Left lung (tissue), 10 donors: ENCODE results near the gene IMPG1. TPM values are rescaled to one million over a fixed set of nuclear protein-coding genes. Genes with fewer than 3 reads are reported as not detected.

Experiments
- ATAC-seq: fragments of 200-7000 bp; cut with Tn5 transposase; one replicate; pipeline ENCODE4 v1.9.1; 2020; ENCODE audit warnings: moderate library complexity
- DNase-seq, 4 donors: peaks; one replicate each; pipeline ENCODE4 v3.0.0-alpha.2; 2013 to 2020
- H3K27ac ChIP-seq, 2 donors: fragments of 200-600 bp; sonication (generic) in 1 of 2; one replicate each; pipeline versions ENCODE4 v1.5.0 to v1.8.0; 2020 to 2021
- H3K27me3 ChIP-seq, 2 donors: fragments of 200-600 bp; sonication (generic) in 1 of 2; one replicate each; pipeline versions ENCODE4 v1.5.0 to v1.8.0; 2020 to 2021
- H3K36me3 ChIP-seq, 2 donors: fragments of 200-600 bp; sonication (generic) in 1 of 2; one replicate each; pipeline versions ENCODE4 v1.5.0 to v1.8.0; 2020 to 2021
- H3K4me1 ChIP-seq, 2 donors: fragments of 200-600 bp; one replicate each; pipeline ENCODE4 v1.8.0; 2021
- H3K4me3 ChIP-seq, 2 donors: fragments of 200-600 bp; sonication (generic) in 1 of 2; one replicate each; pipeline versions ENCODE4 v1.5.0 to v1.8.0; 2020 to 2021; ENCODE audit warnings: mild to moderate bottlenecking in 1 of 2
- H3K9me3 ChIP-seq, 2 donors: fragments of 200-600 bp; sonication (generic) in 1 of 2; one replicate each; pipeline versions ENCODE4 v1.5.0 to v1.8.0; 2020 to 2021
- intact Hi-C, 2 donors: fragments of 100-400 bp; cut with DNase I; formaldehyde crosslinking; loops; one replicate each; pipeline versions ENCODE4 v1.11.2 to v1.14.2; 2022
- polyA plus RNA-seq, 6 donors: library from polyadenylated mRNA; unstranded; fragments of 120-200 nt; gene quantifications; one replicate each; pipeline ENCODE4 v1.2.1, GENCODE V29; 2013; ENCODE audit not compliant: insufficient read length in 6 of 6
- total RNA-seq, 2 donors: library from RNA; stranded (reverse); fragmentation: NEBNext Ultra II Directional; extraction: Animal tissue kit (Norgen Biotek cat#: 25700); gene quantifications; one replicate each; pipeline ENCODE4 v1.2.1, GENCODE V29; 2021
- TF ChIP-seq, protein P1 (sequence below), 2 donors: fragments of 200-600 bp; sonication (generic) in 1 of 2; IDR thresholded peaks; one replicate each; pipeline versions ENCODE4 v1.5.0 to v1.8.0; 2021; ENCODE audit warnings: antibody characterized with exemption in 2 of 2
- donor health status: DM: no; HTN: yes; CAD: no.
- donor health status: DM: no; HTN: no; CAD: no.

Gene IMPG1
- total and polyA plus RNA-seq, 8 donors = 0.66 to 2.2 (median 1.2) TPM; not detected in 2

GRCh38 chr6:76043690-76044089, 28.8 kb downstream of the IMPG1 start:
- no peaks in the 10 kb centered on the region for H3K36me3 ChIP-seq
- no peaks in the 10 kb centered on the region for H3K4me1 ChIP-seq
- no peaks in the 10 kb centered on the region for H3K27me3 ChIP-seq
- H3K9me3 ChIP-seq = peaks cover 0 to 2% of the 10 kb centered on the region in 2 donors
- no peak overlapping the region for H3K4me3 ChIP-seq
- no peak overlapping the region for H3K27ac ChIP-seq
- TF ChIP-seq, protein P1, sequence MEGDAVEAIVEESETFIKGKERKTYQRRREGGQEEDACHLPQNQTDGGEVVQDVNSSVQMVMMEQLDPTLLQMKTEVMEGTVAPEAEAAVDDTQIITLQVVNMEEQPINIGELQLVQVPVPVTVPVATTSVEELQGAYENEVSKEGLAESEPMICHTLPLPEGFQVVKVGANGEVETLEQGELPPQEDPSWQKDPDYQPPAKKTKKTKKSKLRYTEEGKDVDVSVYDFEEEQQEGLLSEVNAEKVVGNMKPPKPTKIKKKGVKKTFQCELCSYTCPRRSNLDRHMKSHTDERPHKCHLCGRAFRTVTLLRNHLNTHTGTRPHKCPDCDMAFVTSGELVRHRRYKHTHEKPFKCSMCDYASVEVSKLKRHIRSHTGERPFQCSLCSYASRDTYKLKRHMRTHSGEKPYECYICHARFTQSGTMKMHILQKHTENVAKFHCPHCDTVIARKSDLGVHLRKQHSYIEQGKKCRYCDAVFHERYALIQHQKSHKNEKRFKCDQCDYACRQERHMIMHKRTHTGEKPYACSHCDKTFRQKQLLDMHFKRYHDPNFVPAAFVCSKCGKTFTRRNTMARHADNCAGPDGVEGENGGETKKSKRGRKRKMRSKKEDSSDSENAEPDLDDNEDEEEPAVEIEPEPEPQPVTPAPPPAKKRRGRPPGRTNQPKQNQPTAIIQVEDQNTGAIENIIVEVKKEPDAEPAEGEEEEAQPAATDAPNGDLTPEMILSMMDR (IDR thresholded peaks at IDR 0.05) = no peak
- ATAC-seq = no peak
- intact Hi-C loops = no loop called here
- no peak for DNase-seq

GRCh38 chr6:76035713-76036112, 36.7 kb downstream of the IMPG1 start:
- ATAC-seq (no peak), DNase-seq (no peak)
- no peaks in the 10 kb centered on the region for H3K36me3 ChIP-seq
- intact Hi-C loops = no loop called here
- no peaks in the 10 kb centered on the region for H3K27me3 ChIP-seq
- H3K9me3 ChIP-seq = peaks cover 0 to 6% of the 10 kb centered on the region in 2 donors
- TF ChIP-seq, protein P1 (IDR thresholded peaks at IDR 0.05) = no peak
- no peaks in the 10 kb centered on the region for H3K4me1 ChIP-seq
- no peak overlapping the region for H3K27ac ChIP-seq
- no peak overlapping the region for H3K4me3 ChIP-seq

- Histone ChIP-seq H3K9me3 (peaks cover 0 to 76% of the 10 kb centered on the region in 2 donors), H3K36me3 (no peaks in the 10 kb centered on the region), H3K4me1 (no peaks in the 10 kb centered on the region), H3K4me3 (no peak overlapping the region), H3K27ac (no peak overlapping the region), H3K27me3 (no peaks in the 10 kb centered on the region)
- ATAC-seq (no peak), DNase-seq (no peak)
- intact Hi-C loops = no loop called here
- TF ChIP-seq, protein P1 (IDR thresholded peaks at IDR 0.05) = no peak
These were observed 46.4 kb downstream of the IMPG1 start for GRCh38 chr6:76026101-76026500.

GRCh38 chr6:76014626-76015530, 57.6 kb downstream of the IMPG1 start:
- no peak for DNase-seq
- H3K27me3 ChIP-seq = no peaks in the 10 kb centered on the region
- intact Hi-C loops = no loop called here
- TF ChIP-seq, protein P1 (IDR thresholded peaks at IDR 0.05) = no peak
- ATAC-seq = no peak
- no peaks in the 10 kb centered on the region for H3K36me3 ChIP-seq
- H3K9me3 ChIP-seq = peaks cover 0 to 4% of the 10 kb centered on the region in 2 donors
- H3K27ac ChIP-seq = no peak overlapping the region
- H3K4me3 ChIP-seq = no peak overlapping the region
- H3K4me1 ChIP-seq = no peaks in the 10 kb centered on the region

DNA sequence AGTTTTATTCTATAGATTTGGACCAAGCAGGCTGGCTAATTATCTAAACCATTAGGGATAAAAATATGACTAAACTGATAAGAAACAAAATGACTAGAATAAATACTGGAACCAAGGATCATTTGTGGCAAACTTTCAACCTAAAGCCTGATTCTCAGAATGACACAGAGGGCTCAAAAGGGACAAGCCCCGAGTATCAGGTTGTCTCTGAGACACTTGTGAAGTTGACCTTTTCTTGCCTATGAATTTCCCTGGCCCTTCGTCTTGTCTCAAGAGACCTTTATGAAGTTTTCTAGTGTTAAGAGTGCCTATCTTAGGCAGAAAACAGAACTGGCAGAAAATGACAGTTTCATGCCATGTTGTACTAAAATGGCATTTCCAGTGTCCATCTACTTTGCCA, 68.3 kb downstream of the IMPG1 start:
- TF ChIP-seq, protein P1 (IDR thresholded peaks at IDR 0.05) = no peak
- H3K4me3 ChIP-seq = no peak overlapping the region
- no peaks in the 10 kb centered on the region for H3K9me3 ChIP-seq
- no peaks in the 10 kb centered on the region for H3K27me3 ChIP-seq
- intact Hi-C loops = no loop called here
- H3K36me3 ChIP-seq = no peaks in the 10 kb centered on the region
- DNase-seq = no peak
- ATAC-seq = no peak
- H3K4me1 ChIP-seq = no peaks in the 10 kb centered on the region
- no peak overlapping the region for H3K27ac ChIP-seq
